Measurements from ENCODE around the gene FBXL14.

GRCh38 chr12:1604464-1604863, 10.1 kb upstream of the FBXL14 start:
- TF ChIP-seq CTCF (IDR thresholded peaks at IDR 0.05; ENCODE audit: poor library complexity) (no peak), EZH2 (IDR thresholded peaks at IDR 0.05; ENCODE audit: borderline replicate concordance) (no peak), EZH2phosphoT487 (IDR thresholded peaks at IDR 0.05; ENCODE audit: low read depth, severe bottlenecking, unreplicated experiment) (no peak)

Data from hepatocyte (in vitro differentiated cells).